ENCODE results near the gene RRN3. TPM values are rescaled to one million over a fixed set of nuclear protein-coding genes. Genes with fewer than 3 reads are reported as not detected.
A peak's percentile ranks its signal among the peaks of the same experiment; 100 is the strongest.
"Not testable (repeated sequence)": the region's sequence is repeated elsewhere in the genome, so short reads cannot be mapped to it uniquely, and the experiment has no call there.

Gene RRN3
- total RNA-seq, 4 donors from 2014 or later, result 13.5 to 33.0 (median 24.0) TPM

DNA sequence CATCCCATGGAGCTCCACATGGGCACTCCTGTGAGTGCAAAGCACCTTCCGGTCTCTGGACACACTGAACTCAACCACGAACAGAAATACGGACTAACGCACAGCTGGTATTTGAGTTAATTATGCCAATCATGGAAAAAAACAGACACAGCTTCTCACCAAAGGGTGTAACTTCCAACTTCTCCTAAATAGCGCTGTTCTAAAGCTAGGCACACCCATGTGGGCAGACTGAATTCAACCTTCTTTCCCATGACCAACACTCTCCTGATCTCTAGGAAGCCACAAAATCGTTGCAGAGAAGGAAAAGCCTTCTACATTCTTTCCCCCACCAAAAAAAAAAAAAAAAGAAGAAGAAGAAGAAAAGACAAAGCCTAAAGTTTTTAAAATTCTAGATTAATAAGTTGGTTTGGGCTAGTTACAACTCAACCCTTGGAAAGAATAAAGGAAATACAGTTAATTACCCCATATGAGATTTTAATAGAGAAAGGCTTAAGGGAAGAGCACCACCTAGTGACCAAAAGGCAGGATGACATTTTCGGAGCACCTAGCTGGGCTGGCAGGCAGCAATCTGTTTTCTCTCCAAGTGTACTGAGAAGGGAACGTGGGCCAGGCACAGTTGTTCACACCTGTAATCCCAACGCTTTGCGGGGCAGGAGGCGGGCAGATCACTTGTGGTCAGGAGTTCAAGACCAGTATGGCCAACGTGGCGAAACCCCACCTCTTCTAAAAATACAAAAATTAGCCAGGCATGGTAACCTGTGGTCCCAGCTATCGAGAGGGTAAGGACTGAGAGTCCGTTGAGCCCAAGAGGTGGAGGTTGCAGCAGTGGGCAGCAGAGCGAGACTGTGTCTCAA is 21.9 kb downstream of the RRN3 start:
- H3K4me1 ChIP-seq; H3K9me3 ChIP-seq; H3K27me3 ChIP-seq; in situ Hi-C loops (cut with MboI; ENCODE audit: low pct_ligation_motif_present in 1 of 4, low pct_unique_long_range_greater_than_20kb in 1 of 4, low sequenced_read_pairs in 3 of 4); H3K27ac ChIP-seq; DNase-seq; H3K4me3 ChIP-seq; intact Hi-C loops (cut with DNase I; ENCODE audit: low total_unique reads): not testable (repeated sequence)
- peaks cover 0 to 47% (median 19%) of the 10 kb centered on the region in 4 donors for H3K36me3 ChIP-seq
- WGBS, 2 donors (ENCODE audit: low coverage in 1 of 2), result 47% methylated on average over 3 to 16 of the region's 16 CpGs
- TF ChIP-seq, protein P1, sequence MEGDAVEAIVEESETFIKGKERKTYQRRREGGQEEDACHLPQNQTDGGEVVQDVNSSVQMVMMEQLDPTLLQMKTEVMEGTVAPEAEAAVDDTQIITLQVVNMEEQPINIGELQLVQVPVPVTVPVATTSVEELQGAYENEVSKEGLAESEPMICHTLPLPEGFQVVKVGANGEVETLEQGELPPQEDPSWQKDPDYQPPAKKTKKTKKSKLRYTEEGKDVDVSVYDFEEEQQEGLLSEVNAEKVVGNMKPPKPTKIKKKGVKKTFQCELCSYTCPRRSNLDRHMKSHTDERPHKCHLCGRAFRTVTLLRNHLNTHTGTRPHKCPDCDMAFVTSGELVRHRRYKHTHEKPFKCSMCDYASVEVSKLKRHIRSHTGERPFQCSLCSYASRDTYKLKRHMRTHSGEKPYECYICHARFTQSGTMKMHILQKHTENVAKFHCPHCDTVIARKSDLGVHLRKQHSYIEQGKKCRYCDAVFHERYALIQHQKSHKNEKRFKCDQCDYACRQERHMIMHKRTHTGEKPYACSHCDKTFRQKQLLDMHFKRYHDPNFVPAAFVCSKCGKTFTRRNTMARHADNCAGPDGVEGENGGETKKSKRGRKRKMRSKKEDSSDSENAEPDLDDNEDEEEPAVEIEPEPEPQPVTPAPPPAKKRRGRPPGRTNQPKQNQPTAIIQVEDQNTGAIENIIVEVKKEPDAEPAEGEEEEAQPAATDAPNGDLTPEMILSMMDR (IDR thresholded peaks at IDR 0.05), result peak in 2 of 5 experiments; percentile 25 to 44

DNA sequence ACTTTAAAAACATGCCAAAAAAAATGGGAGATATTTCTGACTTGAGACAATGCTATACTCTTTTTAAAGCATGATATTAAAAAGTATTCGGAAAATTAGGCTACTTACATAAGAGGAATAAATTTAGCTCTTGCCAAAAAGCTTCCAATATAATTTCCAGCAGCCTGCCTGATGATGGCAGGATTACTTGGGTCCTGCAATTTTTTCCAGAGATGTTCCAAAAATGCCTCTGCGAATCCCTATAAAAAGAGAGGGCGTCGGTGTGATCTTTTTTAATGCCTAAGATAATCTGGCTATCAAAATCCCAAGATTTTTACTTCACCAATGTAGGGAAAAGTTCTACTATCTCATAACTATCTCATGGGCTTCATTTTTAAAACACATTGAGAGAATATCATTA is 23.1 kb downstream of the RRN3 start:
- H3K9me3 ChIP-seq; intact Hi-C loops (cut with DNase I; ENCODE audit: low total_unique reads); DNase-seq; in situ Hi-C loops (cut with MboI; ENCODE audit: low pct_ligation_motif_present in 1 of 4, low pct_unique_long_range_greater_than_20kb in 1 of 4, low sequenced_read_pairs in 3 of 4); H3K27ac ChIP-seq; H3K27me3 ChIP-seq; H3K4me1 ChIP-seq; H3K4me3 ChIP-seq: not testable (repeated sequence)
- peaks cover 0 to 41% (median 18%) of the 10 kb centered on the region in 4 donors for H3K36me3 ChIP-seq
- WGBS, 2 donors (ENCODE audit: low coverage in 1 of 2), result 63 to 95% methylated on average over 4 of the region's 4 CpGs

DNA sequence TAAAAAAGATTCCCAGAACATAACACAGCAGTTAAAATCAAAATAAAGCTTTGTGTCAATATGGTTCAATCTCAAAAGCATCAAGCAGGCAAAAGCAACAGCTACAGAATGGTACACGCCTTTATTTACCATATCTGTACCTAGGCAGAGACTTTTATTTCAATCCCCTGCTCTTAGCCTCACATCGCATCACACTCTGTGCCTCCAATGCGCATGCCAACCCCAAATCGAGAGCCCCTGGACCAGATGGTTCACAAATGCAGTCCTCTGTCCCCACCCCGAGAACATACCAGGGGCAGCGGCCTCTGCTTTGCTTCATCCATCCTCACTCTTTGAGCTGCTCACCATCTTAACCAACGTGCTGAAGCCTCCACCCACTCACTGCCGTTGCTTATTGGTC is 27.4 kb downstream of the RRN3 start:
- WGBS, 2 donors (ENCODE audit: low coverage in 1 of 2), result 74% methylated on average over 7 of the region's 8 CpGs; no CpG with 5 or more reads in 1 of the 2 donors
- DNase-seq; H3K4me3 ChIP-seq; H3K9me3 ChIP-seq; H3K27ac ChIP-seq; in situ Hi-C loops (cut with MboI; ENCODE audit: low pct_ligation_motif_present in 1 of 4, low pct_unique_long_range_greater_than_20kb in 1 of 4, low sequenced_read_pairs in 3 of 4); H3K27me3 ChIP-seq; intact Hi-C loops (cut with DNase I; ENCODE audit: low total_unique reads): not testable (repeated sequence)
- H3K36me3 ChIP-seq, result peaks cover 0 to 41% (median 11%) of the 10 kb centered on the region in 4 donors
- peaks cover 0 to 13% (median 5%) of the 10 kb centered on the region in 4 donors for H3K4me1 ChIP-seq

DNA sequence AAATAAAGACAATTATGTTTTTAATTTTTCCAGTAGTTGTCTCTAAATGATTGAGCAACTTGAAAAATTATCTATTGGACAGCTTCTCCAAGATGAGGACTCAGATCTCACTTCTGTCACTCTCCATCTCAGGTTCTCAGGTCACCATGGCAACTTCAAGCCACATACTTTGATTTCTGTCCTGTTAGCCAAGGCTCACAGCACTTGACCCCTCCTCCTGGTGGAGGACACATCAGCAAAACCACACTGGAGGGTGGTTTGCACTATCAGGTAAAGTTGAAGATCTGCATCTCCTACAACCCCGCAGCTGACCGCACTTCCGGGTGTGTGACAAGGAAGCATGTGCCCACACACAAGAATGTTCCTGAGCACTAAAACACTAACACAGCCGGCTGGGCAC is 28.1 kb downstream of the RRN3 start:
- H3K9me3 ChIP-seq; intact Hi-C loops (cut with DNase I; ENCODE audit: low total_unique reads); DNase-seq; H3K27me3 ChIP-seq; H3K4me3 ChIP-seq; in situ Hi-C loops (cut with MboI; ENCODE audit: low pct_ligation_motif_present in 1 of 4, low pct_unique_long_range_greater_than_20kb in 1 of 4, low sequenced_read_pairs in 3 of 4); H3K27ac ChIP-seq: not testable (repeated sequence)
- Histone ChIP-seq H3K36me3 (peaks cover 0 to 47% (median 14%) of the 10 kb centered on the region in 4 donors), H3K4me1 (peaks cover 0 to 16% (median 7%) of the 10 kb centered on the region in 4 donors)
- 89% methylated on average over 1 of the region's 4 CpGs; no CpG with 5 or more reads in 1 of the 2 donors for WGBS, 2 donors (ENCODE audit: low coverage in 1 of 2)

DNA sequence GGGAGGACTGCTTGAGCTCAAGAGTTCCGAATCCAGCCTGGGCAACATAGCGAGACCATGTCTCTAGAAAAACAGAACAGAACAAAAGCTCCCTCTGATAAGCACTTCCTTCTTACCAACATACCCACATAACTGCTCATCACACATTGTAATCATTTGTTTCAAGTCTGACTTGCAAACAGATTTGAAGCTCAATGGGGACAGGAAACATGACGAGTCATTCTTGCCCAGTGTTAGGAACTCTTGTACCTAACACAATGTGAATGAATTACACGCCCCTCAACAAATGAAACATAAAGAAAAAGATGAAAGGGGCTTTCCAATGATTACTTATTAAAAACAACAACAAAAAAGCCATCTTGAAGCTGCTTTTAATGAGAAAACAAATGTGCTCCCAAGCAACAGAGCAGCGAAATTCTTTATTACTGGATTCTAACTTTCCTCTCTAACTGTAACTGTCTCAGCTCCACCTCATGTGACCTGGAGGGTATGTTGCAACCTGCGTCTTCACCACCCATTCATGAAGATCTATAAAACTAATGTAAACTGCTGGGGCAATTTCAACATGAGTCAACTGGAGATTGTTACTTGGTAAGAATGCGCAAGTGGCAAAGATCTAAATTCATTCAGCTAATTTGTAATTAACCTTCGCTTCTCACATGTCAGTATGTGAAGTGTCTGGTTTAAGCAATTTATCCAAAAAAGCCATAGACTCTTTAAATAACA is 31.8 kb downstream of the RRN3 start:
- peaks cover 0 to 32% (median 13%) of the 10 kb centered on the region in 4 donors for H3K4me1 ChIP-seq
- 61 to 64% methylated on average over 7 to 8 of the region's 8 CpGs for WGBS, 2 donors (ENCODE audit: low coverage in 1 of 2)
- H3K4me3 ChIP-seq; H3K27me3 ChIP-seq; in situ Hi-C loops (cut with MboI; ENCODE audit: low pct_ligation_motif_present in 1 of 4, low pct_unique_long_range_greater_than_20kb in 1 of 4, low sequenced_read_pairs in 3 of 4); H3K9me3 ChIP-seq; intact Hi-C loops (cut with DNase I; ENCODE audit: low total_unique reads): not testable (repeated sequence)
- peak overlapping the region in 3 of 4 donors; percentile 8 to 49 (median 41) for H3K27ac ChIP-seq
- peaks cover 0 to 49% (median 14%) of the 10 kb centered on the region in 4 donors for H3K36me3 ChIP-seq
- DNase-seq, result peak; percentile 55

DNA sequence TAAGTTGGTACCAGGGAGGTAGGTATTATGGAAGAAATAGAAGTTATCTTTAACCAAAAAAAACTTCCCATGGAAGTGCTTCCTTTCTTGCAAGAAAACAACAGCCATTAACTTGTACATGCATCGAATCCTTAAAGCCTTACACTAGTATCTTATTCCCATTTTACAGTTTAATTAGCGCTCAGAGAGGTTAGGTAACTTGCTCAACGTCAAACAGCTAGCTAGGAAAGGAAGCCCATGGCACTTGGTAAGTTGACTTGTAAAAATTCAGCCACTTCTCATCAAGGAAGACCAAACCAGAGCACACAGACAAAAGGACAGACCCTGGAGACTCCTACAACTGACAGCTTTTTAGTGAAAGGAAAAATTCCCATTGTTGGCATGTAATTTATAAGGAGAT is 34.7 kb downstream of the RRN3 start:
- no peak for DNase-seq
- intact Hi-C loops (cut with DNase I; ENCODE audit: low total_unique reads) (no loop called here), in situ Hi-C loops (cut with MboI; ENCODE audit: low pct_ligation_motif_present in 1 of 4, low pct_unique_long_range_greater_than_20kb in 1 of 4, low sequenced_read_pairs in 3 of 4) (no loop called here)
- Histone ChIP-seq H3K4me1 (peaks cover 0 to 51% (median 26%) of the 10 kb centered on the region in 4 donors), H3K4me3 (no peak overlapping the region), H3K27ac (no peak overlapping the region), H3K9me3 (no peaks in the 10 kb centered on the region), H3K27me3 (no peaks in the 10 kb centered on the region), H3K36me3 (peaks cover 0 to 37% (median 11%) of the 10 kb centered on the region in 4 donors)
- TF ChIP-seq EP300 (IDR thresholded peaks at IDR 0.05; ENCODE audit: low read depth) (no peak), POLR2A (IDR thresholded peaks at IDR 0.05) (no peak), POLR2AphosphoS5 (IDR thresholded peaks at IDR 0.05) (no peak)
- TF ChIP-seq, protein P1 (IDR thresholded peaks at IDR 0.05), result no peak
- 79 to 100% methylated on average over 2 to 3 of the region's 3 CpGs for WGBS, 2 donors (ENCODE audit: low coverage in 1 of 2)
